NT2/D1 (cell line): ENCODE results near the gene SCARB1.

ENCODE experiments used
- YY1 ChIP-seq: IDR thresholded peaks from 2 replicates; pipeline ENCODE4 v1.6.1; 2011; ENCODE audit not compliant: insufficient read length, insufficient read depth
- ZNF274 ChIP-seq: IDR thresholded peaks from 2 replicates; pipeline ENCODE4 v1.6.1; 2011; ENCODE audit warnings: mild to moderate bottlenecking, low read depth, low read length

DNA sequence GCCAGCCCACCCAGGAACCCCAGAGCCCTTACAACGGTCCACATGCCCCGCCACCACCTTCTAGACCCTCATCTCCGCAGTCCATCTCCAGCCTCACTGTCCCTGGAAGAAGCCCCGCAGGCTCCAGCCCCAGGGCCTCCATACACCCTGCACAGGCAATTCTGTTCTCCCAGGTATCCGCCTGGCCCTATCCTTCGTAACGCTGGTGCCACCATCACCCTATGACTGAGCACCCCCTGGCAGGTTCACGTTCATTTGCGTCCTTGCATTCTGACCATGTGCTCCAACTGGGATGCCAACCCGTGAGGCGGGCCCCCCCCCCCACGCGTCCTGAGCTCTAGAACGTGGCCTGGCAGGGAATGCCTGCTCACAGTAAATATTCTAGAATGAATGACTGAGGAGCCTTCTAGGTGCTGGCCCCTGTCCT, 675 bp upstream of the SCARB1 start:
- TF ChIP-seq YY1, result no peak
- TF ChIP-seq ZNF274, result no peak
